ENCODE measurements around the gene NECTIN4. TPM values are rescaled to one million over a fixed set of nuclear protein-coding genes. Genes with fewer than 3 reads are reported as not detected.

The NECTIN4 gene
- total and polyA plus RNA-seq, 2 of the 13 experiments (the other 11 are each of a cell fraction or from before 2014, with no cell fraction given), result 5.9 to 12.4 TPM

DNA sequence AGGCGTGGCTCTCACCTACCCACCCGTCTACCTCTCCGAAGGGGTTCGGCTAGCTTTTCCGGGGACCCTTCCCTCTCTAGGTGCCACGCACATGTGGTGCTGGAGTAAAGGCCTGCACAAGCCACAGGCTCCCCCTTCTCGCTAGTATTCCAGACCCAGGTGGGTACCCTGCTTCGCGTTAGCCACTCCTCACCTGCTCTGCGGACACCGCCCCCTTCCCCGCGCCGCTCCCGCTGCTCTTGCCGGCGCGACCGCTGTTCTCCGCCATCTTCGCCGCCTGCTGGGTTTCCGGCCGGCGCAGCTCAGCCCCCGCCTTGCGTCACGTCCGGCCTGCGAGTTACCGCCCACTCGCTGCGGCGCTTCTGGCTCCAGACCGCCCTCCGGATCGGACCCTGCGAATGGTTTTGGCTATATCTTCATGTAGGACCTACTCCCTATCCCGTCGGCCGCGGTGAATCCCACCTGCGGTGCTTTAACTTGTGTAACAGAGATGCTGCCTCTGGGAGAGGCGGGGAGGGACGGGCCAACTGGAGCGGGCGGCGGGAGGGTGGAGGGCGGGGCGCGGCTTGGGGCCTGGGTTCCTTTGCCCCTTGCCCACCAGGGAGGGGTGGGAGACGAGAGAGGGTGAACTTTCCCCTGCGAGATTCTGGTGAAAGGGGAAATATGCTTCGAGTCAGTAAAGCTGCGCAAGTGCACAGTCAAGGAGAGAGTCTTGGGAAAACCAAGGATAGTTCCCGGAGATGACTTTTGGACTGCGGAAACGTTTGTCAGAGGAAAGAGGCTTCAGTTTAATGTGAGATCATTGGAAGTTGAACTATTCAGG lies 28.6 kb upstream of the NECTIN4 start, which contains the start of the genes NIT1 and PFDN2 (continued):
- TF ChIP-seq HNF1A (IDR thresholded peaks at IDR 0.05; ENCODE audit: low read depth), result no peak
- no peak for TF ChIP-seq HNF1A (CRISPR knock-in tag; IDR thresholded peaks at IDR 0.05; ENCODE audit: borderline replicate concordance)
- peak; percentile 78; the same call in 1 of the 2 replicates for TF ChIP-seq ZNF501 (CRISPR knock-in tag; IDR thresholded peaks at IDR 0.05)
- TF ChIP-seq SNAPC2 (CRISPR knock-in tag; IDR thresholded peaks at IDR 0.05), result no peak; the same call in 1 of the 2 replicates
- TF ChIP-seq KAT8 (CRISPR knock-in tag; IDR thresholded peaks at IDR 0.05), result peak; percentile 79
- peak; percentile 52 for TF ChIP-seq RBM39 (IDR thresholded peaks at IDR 0.05; ENCODE audit: low read depth, low read length, poor library complexity, severe bottlenecking)
- TF ChIP-seq GATA4 (IDR thresholded peaks at IDR 0.05; ENCODE audit: borderline replicate concordance, low read depth), result 0 out of 2 replicates have a peak, but pooled peaks have one; percentile 36
- TF ChIP-seq SNAPC4 (CRISPR knock-in tag; IDR thresholded peaks at IDR 0.05), result peak; percentile 25; the same call in 1 of the 2 replicates
- TF ChIP-seq ZNF331 (CRISPR knock-in tag; IDR thresholded peaks at IDR 0.05), result no peak
- TF ChIP-seq YEATS2 (CRISPR knock-in tag; IDR thresholded peaks at IDR 0.05; ENCODE audit: borderline replicate concordance), result peak; percentile 40; the same call in 1 of the 2 replicates
- TF ChIP-seq MEF2D (CRISPR knock-in tag; IDR thresholded peaks at IDR 0.05), result 0 out of 2 replicates have a peak, but pooled peaks have one; percentile 62
- TF ChIP-seq NRL (CRISPR knock-in tag; IDR thresholded peaks at IDR 0.05; ENCODE audit: borderline replicate concordance), result peak; percentile 94
- 0 out of 2 replicates have a peak, but pooled peaks have one; percentile 2 for TF ChIP-seq SATB2 (CRISPR knock-in tag; IDR thresholded peaks at IDR 0.05)

Measured in HepG2 (cell line).